BLaER1 treated with 17β-estradiol and CSF1 and Interleukin-3, amounts not matched to agents 10 nM and 100 nM (cell line): Measurements from ENCODE around the gene MAP3K15.

Experiments
- H3K27ac ChIP-seq, 11 experiments: shearing (Covaris generic); formaldehyde crosslinking; 2 replicates each; pipeline ENCODE4 v1.8.1; 2022
- H3K27me3 ChIP-seq, 11 experiments: shearing (Covaris generic); formaldehyde crosslinking; 2 replicates each; pipeline ENCODE4 v1.8.1; 2022
- H3K36me3 ChIP-seq, 11 experiments: shearing (Covaris generic); formaldehyde crosslinking; 2 replicates each; pipeline ENCODE4 v1.8.1; 2022
- H3K4me1 ChIP-seq, 10 experiments: shearing (Covaris generic); formaldehyde crosslinking; 2 replicates each; pipeline ENCODE4 v1.8.1; 2022
- H3K4me2 ChIP-seq, 11 experiments: shearing (Covaris generic); formaldehyde crosslinking; 2 replicates each; pipeline ENCODE4 v1.8.1; 2022
- H3K4me3 ChIP-seq, 10 experiments: shearing (Covaris generic); formaldehyde crosslinking; 2 replicates each; pipeline ENCODE4 v1.8.1; 2022
- H3K9ac ChIP-seq, 11 experiments: shearing (Covaris generic); formaldehyde crosslinking; 2 replicates each; pipeline ENCODE4 v1.8.1; 2022
- H3K9me3 ChIP-seq, 11 experiments: shearing (Covaris generic); formaldehyde crosslinking; replicated peaks in 1 of 11; 2 replicates each; pipeline ENCODE4 v1.8.1; 2022
- H4K20me1 ChIP-seq, 11 experiments: shearing (Covaris generic); formaldehyde crosslinking; 2 replicates each; pipeline ENCODE4 v1.8.1; 2022
- Cebpa-rat ChIP-seq, 11 experiments: shearing (Covaris generic); IDR thresholded peaks; 2 replicates each; pipeline ENCODE4 v1.8.1; 2022

Gene MAP3K15

GRCh38 chrX:19377799-19378198 is 137.5 kb downstream of the MAP3K15 start:
- H3K9me3 ChIP-seq, result peaks cover 0 to 12% (median 4%) of the 10 kb centered on the region in 11 experiments; a peak in 5 of 22 replicates
- peaks cover 0 to 5% (median 0%) of the 10 kb centered on the region in 11 experiments; a peak in 4 of 22 replicates for H3K27me3 ChIP-seq
- no peak overlapping the region for H3K4me3 ChIP-seq
- H3K4me2 ChIP-seq, result no peak overlapping the region
- no peaks in the 10 kb centered on the region for H3K36me3 ChIP-seq
- H4K20me1 ChIP-seq, result no peaks in the 10 kb centered on the region
- peaks cover 0 to 7% (median 6%) of the 10 kb centered on the region in 10 experiments; a peak in 15 of 20 replicates for H3K4me1 ChIP-seq
- no peak overlapping the region for H3K27ac ChIP-seq
- no peak overlapping the region for H3K9ac ChIP-seq
- no peak for TF ChIP-seq Cebpa-rat (IDR thresholded peaks at IDR 0.05)

GRCh38 chrX:19375546-19375945 is 139.8 kb downstream of the MAP3K15 start:
- Histone ChIP-seq H3K4me3 (no peak overlapping the region), H3K27me3 (peaks cover 0 to 5% (median 0%) of the 10 kb centered on the region in 11 experiments; a peak in 2 of 22 replicates), H3K9ac (no peak overlapping the region)

GRCh38 chrX:19373351-19373891 is 141.9 kb downstream of the MAP3K15 start:
- Histone ChIP-seq H3K9ac (peak overlapping the region in 6 of 11 experiments; percentile 18 to 48 (median 40); a peak in 5 of 22 replicates), H3K27ac (peak overlapping the region in 8 of 11 experiments; percentile 27 to 67 (median 45); a peak in 15 of 22 replicates), H3K4me3 (peak overlapping the region in 5 of 10 experiments; percentile 10 to 70 (median 32); a peak in 5 of 20 replicates), H4K20me1 (no peaks in the 10 kb centered on the region), H3K9me3 (peaks cover 0 to 8% (median 1%) of the 10 kb centered on the region in 11 experiments; a peak in 4 of 22 replicates), H3K27me3 (peaks cover 0 to 5% (median 0%) of the 10 kb centered on the region in 11 experiments; a peak in 2 of 22 replicates), H3K4me1 (peaks cover 0 to 15% (median 7%) of the 10 kb centered on the region in 10 experiments; a peak in 16 of 20 replicates), H3K4me2 (peak overlapping the region; percentile 57 to 73 (median 62)), H3K36me3 (peaks cover 0 to 7% (median 0%) of the 10 kb centered on the region in 11 experiments; a peak in 2 of 22 replicates)
- TF ChIP-seq Cebpa-rat (IDR thresholded peaks at IDR 0.05), result no peak

More at GRCh38 chrX:19375546-19375945, 139.8 kb downstream of the MAP3K15 start:
- peaks cover 0 to 15% (median 6%) of the 10 kb centered on the region in 10 experiments; a peak in 16 of 20 replicates for H3K4me1 ChIP-seq
- no peak overlapping the region for H3K4me2 ChIP-seq
- H3K27ac ChIP-seq, result no peak overlapping the region
- H3K36me3 ChIP-seq, result no peaks in the 10 kb centered on the region
- peaks cover 0 to 12% (median 4%) of the 10 kb centered on the region in 11 experiments; a peak in 5 of 22 replicates for H3K9me3 ChIP-seq
- no peak for TF ChIP-seq Cebpa-rat (IDR thresholded peaks at IDR 0.05)
- no peaks in the 10 kb centered on the region for H4K20me1 ChIP-seq

- Histone ChIP-seq H3K4me1 (peaks cover 0 to 15% (median 7%) of the 10 kb centered on the region in 10 experiments; a peak in 16 of 20 replicates), H3K4me2 (peak overlapping the region; percentile 83 to 94 (median 87)), H3K27ac (peak overlapping the region in 10 of 11 experiments; percentile 40 to 76 (median 72); a peak in 18 of 22 replicates), H3K9ac (peak overlapping the region in 10 of 11 experiments; percentile 62 to 78 (median 72); a peak in 20 of 22 replicates), H3K4me3 (peak overlapping the region; percentile 41 to 70 (median 57)), H3K27me3 (peaks cover 0 to 5% (median 0%) of the 10 kb centered on the region in 11 experiments; a peak in 2 of 22 replicates), H3K36me3 (peaks cover 0 to 7% (median 0%) of the 10 kb centered on the region in 11 experiments; a peak in 2 of 22 replicates), H3K9me3 (peaks cover 0 to 2% (median 0%) of the 10 kb centered on the region in 11 experiments; a peak in 1 of 22 replicates), H4K20me1 (no peaks in the 10 kb centered on the region)
- no peak for TF ChIP-seq Cebpa-rat (IDR thresholded peaks at IDR 0.05)
These were observed 142.6 kb downstream of the MAP3K15 start for GRCh38 chrX:19372547-19373331.

- H3K27ac ChIP-seq, result peak overlapping the region in 10 of 11 experiments; percentile 40 to 76 (median 72); a peak in 17 of 22 replicates
These were observed 143.2 kb downstream of the MAP3K15 start for GRCh38 chrX:19372170-19372546.

GRCh38 chrX:19370061-19370460 is 145.2 kb downstream of the MAP3K15 start:
- Histone ChIP-seq H3K36me3 (peaks cover 0 to 24% (median 10%) of the 10 kb centered on the region in 11 experiments; a peak in 8 of 22 replicates), H3K27me3 (peaks cover 0 to 5% (median 0%) of the 10 kb centered on the region in 11 experiments; a peak in 2 of 22 replicates), H3K9me3 (peaks cover 0 to 8% (median 0%) of the 10 kb centered on the region in 11 experiments; a peak in 3 of 22 replicates), H3K4me3 (no peak overlapping the region), H3K4me2 (no peak overlapping the region), H3K9ac (no peak overlapping the region), H4K20me1 (no peaks in the 10 kb centered on the region), H3K4me1 (peaks cover 0 to 15% (median 7%) of the 10 kb centered on the region in 10 experiments; a peak in 16 of 20 replicates), H3K27ac (no peak overlapping the region)
- no peak for TF ChIP-seq Cebpa-rat (IDR thresholded peaks at IDR 0.05)

More at GRCh38 chrX:19372170-19372546, 143.2 kb downstream of the MAP3K15 start:
- Histone ChIP-seq H3K9me3 (no peaks in the 10 kb centered on the region), H3K4me1 (peaks cover 0 to 15% (median 7%) of the 10 kb centered on the region in 10 experiments; a peak in 16 of 20 replicates), H3K27me3 (peaks cover 0 to 5% (median 0%) of the 10 kb centered on the region in 11 experiments; a peak in 2 of 22 replicates), H3K36me3 (peaks cover 0 to 7% (median 0%) of the 10 kb centered on the region in 11 experiments; a peak in 2 of 22 replicates), H3K9ac (peak overlapping the region in 10 of 11 experiments; percentile 62 to 78 (median 72); a peak in 19 of 22 replicates), H3K4me2 (peak overlapping the region; percentile 83 to 94 (median 87)), H4K20me1 (no peaks in the 10 kb centered on the region), H3K4me3 (peak overlapping the region; percentile 41 to 70 (median 57))
- TF ChIP-seq Cebpa-rat (IDR thresholded peaks at IDR 0.05), result no peak

- Histone ChIP-seq H3K9ac (no peak overlapping the region), H3K4me2 (no peak overlapping the region), H3K36me3 (peaks cover 0 to 33% (median 16%) of the 10 kb centered on the region in 11 experiments; a peak in 14 of 22 replicates), H3K27me3 (no peaks in the 10 kb centered on the region), H3K9me3 (peaks cover 0 to 8% (median 0%) of the 10 kb centered on the region in 11 experiments; a peak in 3 of 22 replicates), H3K4me3 (no peak overlapping the region), H3K4me1 (peaks cover 0 to 13% (median 6%) of the 10 kb centered on the region in 10 experiments; a peak in 16 of 20 replicates), H4K20me1 (no peaks in the 10 kb centered on the region), H3K27ac (no peak overlapping the region)
- no peak for TF ChIP-seq Cebpa-rat (IDR thresholded peaks at IDR 0.05)
These were observed 146.7 kb downstream of the MAP3K15 start for GRCh38 chrX:19368576-19368975.

GRCh38 chrX:19361701-19362100 is 153.6 kb downstream of the MAP3K15 start:
- no peak for TF ChIP-seq Cebpa-rat (IDR thresholded peaks at IDR 0.05)
- H4K20me1 ChIP-seq, result peaks cover 0 to 13% (median 0%) of the 10 kb centered on the region in 11 experiments; a peak in 4 of 22 replicates
- no peak overlapping the region for H3K27ac ChIP-seq
- no peak overlapping the region for H3K4me2 ChIP-seq
- H3K4me3 ChIP-seq, result no peak overlapping the region
- H3K27me3 ChIP-seq, result peaks cover 0 to 3% (median 0%) of the 10 kb centered on the region in 11 experiments; a peak in 1 of 22 replicates
- H3K36me3 ChIP-seq, result peaks cover 45 to 98% (median 80%) of the 10 kb centered on the region in 11 experiments
- H3K4me1 ChIP-seq, result no peaks in the 10 kb centered on the region
- no peak overlapping the region for H3K9ac ChIP-seq
- H3K9me3 ChIP-seq, result peaks cover 0 to 8% (median 0%) of the 10 kb centered on the region in 11 experiments; a peak in 3 of 22 replicates
